Stimulated activated CD4-positive, alpha-beta T cell treated with anti-CD3 and anti-CD28 coated beads, TNF-alpha, amount 100 ng/mL, for 1 hour (primary cell): ENCODE measurements around the gene AKAP13.
A peak's percentile ranks its signal among the peaks of the same experiment; 100 is the strongest.
"Not testable (repeated sequence)": the region's sequence is repeated elsewhere in the genome, so short reads cannot be mapped to it uniquely, and the experiment has no call there.

Experiments
- DNase-seq, 3 donors: peaks; one replicate each; pipeline ENCODE4 v3.0.0-alpha.2; 2020; ENCODE audit warnings: low read depth in 3 of 3, low spot score in 1 of 3

The AKAP13 gene

DNA sequence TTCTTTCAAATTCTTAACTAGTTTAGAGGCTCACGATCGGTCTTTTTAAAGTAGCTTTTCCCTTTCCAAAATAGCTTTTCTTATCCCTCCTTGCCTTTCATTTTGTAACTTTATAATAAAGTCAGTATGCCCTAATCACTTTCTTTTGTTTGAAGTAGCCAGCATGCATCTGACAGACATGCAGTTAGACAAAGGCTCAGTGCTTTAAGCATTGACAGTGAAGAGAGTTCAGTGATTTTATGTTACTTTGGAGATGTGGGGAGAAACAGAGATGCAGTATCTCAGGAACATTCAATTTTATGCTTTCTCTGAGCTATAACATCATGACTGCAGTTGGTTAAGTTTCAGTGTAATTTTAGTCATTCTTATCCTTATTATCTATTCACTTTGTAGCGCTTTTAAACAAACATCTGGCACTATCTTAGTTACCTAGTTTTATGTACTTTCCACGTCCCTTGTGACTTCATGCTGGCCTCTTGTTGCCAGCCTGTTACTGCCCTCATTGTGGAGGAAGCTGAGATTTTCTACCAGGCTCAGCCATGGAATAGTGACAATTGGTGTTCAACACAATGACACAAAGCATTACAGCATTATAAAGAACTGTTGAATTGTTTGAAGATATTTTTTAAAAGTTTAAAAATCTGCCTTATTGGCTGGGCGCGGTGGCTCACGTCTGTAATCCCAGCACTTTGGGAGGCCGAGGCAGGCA lies 90.3 kb downstream of the AKAP13 start:
- no peak for DNase-seq

DNA sequence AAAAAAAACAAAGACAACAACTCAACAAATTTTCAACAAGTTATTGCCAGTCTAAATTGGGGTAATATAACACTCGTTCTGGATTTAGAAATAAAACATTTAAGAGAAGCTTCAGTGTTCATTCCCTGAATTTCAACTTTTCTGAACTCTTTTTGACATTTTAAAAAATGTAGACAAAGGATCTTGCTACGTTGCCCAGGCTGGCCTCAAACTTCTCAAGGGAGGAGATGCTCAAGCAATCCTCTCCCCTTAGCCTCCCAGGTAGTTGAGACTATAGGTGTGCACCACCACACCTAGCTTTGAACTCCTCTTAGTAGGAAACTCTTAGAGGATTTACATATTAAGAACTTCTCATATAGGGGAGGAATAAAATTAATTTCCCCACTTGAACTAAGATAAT lies 91.9 kb downstream of the AKAP13 start:
- no peak for DNase-seq

- DNase-seq: no peak
Measured at GRCh38 chr15:85473455-85473854, 93.1 kb downstream of the AKAP13 start.

DNA sequence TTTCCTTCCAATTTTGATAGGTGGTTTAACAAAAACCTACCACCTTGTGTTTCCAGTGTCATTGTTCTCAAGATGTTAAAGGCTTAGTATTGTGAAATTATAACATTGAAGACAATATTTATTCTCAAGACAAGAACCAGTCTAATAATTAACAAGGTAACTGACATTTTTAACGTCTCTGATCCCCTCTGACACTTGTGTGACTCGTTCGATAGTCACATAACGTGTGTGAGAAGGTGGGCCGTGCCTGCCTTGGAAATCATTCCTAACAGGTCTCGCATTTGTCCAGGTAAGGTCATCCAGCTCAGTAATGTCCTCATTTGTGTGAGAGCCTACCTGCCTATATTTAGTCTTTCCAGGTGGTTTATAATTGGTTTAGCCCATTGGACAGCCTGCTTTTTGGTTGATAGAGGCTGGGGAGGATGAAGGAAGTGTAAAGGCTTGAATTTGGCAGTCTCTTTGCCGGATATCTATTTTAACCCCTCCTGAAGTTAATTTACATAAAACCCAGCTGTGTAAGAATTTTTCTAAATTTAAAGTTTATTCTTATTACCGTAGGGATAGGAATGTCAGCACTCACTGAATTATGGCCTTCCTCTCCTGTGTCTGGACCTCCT lies 94.4 kb downstream of the AKAP13 start:
- DNase-seq: no peak

GRCh38 chr15:85475317-85475701 lies 94.9 kb downstream of the AKAP13 start:
- no peak for DNase-seq

DNA sequence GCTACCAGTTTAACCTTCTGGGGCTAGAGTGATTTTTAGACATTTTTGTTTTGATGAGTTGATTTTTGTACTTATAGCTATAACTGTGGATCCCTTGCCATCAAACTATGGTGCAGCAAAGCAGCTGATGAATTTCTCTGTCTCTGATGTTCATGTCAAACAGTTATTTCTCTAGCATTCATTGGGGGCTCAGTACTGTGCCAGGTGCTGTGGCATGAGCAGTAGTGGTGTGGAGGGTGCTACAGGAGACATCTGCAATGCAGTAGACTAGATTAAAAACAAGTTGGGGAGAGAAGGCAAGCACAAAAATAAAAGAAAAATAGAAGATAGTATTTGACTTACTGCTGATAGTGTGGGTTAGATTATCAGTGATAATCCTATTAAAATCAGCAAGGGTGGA lies 95.3 kb downstream of the AKAP13 start:
- DNase-seq: no peak

DNA sequence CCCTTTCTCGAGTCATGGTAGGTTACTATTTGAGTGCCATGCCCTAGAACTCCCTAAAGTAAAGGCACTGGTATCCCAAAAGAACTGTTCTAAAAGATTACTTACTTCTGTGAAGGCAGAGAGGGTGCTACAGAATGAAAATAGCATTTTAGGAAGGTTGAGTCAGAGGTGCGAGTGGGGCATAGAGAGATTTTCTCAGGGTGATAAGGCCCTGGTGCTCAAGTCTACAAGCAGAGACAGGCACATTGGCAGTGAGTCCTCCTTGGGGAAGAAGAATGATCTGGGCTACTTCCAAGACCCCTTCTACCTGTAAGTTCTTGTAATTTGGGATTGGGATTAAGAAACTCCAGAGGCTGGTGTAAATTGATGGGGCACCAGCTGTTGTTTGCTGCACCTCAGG lies 96.7 kb downstream of the AKAP13 start:
- no peak for DNase-seq

DNA sequence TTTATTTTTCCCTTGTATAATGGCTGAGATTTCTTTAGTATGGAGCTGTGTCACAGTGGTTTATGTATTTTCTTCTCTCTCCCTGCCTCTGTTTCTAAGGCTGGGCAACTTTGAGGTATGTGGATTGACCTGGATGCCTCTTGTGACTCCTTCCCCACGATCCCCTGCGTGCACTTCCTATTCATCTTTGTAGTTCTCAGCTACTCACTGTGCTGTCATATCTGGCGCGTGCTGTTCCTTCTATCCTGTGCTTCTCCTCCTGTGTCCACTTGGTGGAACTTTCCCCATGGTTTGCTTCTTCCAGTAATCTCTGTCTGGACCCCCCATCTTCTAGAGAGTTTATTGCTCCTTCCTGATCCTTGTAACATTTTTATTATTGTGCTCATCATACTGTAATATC lies 97.3 kb downstream of the AKAP13 start:
- no peak for DNase-seq

DNA sequence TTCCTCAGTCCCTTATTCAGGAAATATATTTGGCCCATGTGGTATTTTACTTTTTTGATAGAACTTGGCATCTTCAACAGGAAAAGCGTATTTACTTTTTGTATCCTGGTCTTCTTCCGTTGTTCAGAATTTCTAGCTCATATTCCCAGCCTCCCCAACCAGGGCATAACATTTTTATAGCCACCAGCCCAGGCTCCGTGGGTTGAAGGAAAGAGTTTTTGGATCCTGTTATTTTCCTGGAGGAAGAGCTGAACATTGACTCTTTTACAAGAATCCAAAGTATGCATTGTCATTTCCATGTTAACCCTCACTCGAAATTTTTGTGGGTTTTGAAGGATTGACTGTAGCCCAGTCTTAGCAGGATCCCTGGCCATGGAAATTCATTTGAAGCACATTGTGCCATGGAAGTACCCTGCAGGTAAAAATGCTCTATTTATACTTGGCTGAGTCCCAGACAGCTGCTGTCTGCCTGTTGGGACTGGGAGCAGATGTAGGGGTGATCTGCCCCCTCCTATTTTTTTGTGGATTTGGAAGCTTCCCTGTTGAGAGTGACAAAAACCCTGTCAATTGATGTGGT lies 98.8 kb downstream of the AKAP13 start:
- no peak for DNase-seq

GRCh38 chr15:85480923-85481322 lies 100.5 kb downstream of the AKAP13 start:
- no peak for DNase-seq

- DNase-seq: not testable (repeated sequence)
Measured at GRCh38 chr15:85481543-85481942, 101.1 kb downstream of the AKAP13 start.

- DNase-seq: no peak
Measured at GRCh38 chr15:85482894-85483293, 102.5 kb downstream of the AKAP13 start.

GRCh38 chr15:85483955-85484354 lies 103.6 kb downstream of the AKAP13 start:
- DNase-seq: not testable (repeated sequence)

- not testable (repeated sequence) for DNase-seq
Measured at GRCh38 chr15:85484923-85485322, 104.5 kb downstream of the AKAP13 start.

DNA sequence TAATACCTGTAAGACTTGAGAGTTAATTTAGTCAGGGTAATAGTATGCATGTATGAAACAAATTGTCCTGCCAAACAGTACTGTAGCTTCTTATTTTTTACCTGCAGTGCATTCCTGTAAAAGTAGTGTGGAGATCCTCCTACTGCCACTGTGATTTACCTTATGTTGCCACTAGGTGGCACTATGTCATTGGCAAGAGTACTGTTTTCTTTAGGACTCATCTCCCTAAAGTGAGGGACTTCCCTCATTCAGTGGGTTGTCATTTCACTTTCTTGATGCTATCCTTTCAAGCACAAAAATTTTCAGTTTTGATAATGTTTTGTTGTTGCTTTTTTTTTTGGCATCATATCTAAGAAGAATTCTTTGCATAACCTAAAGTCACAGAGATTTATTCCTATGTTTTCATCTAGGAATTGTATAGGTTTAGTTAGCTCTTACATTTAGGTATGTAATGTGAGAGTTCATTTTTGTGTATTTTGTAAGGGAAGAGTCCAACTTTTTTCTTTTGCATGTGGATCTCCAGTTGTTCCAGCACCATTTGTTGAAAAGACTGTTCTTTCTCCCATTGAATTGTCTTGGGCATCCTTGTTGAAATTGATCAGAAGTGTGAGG lies 105.7 kb downstream of the AKAP13 start:
- peak in 2 of 3 donors; percentile 27 for DNase-seq

DNA sequence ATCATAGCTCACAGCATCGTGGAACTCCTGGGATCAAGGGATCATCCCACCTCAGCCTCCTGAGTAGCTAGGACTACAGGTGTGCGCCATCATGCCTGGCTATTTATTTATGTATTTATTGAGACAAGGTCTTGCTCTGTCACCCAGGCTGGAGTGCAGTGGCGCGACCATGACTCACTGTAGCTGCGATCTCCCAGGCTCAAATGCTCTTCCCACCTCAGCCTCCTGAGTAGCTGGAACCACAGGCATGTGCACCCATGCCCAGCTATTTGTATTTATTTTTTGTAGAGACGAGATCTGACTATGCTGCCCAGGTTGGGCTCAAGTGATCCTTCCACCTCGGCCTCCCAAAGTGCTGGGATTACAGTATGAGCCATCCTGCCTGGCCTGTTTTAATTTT lies 107.4 kb downstream of the AKAP13 start:
- not testable (repeated sequence) for DNase-seq

DNA sequence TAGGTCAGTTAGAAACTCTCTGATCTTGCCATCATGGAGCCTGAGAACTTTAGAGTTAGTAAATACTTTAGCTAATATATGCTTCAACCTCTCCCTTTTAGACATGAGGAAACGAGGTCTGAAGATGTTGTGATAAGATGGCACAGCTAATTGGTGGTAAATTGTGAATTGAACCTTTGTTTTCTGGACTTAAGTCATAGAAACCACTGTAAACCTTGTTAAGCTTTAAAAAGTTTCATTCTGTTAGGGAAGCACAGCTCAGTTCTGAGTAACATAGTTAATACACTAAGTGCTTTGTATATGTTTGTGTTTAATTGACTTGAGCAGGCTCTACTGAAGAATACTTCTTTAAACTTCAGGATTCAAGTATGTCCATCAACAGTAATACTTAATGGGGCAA lies 108.6 kb downstream of the AKAP13 start:
- DNase-seq: no peak

GRCh38 chr15:85489773-85490493 lies 109.5 kb downstream of the AKAP13 start:
- no peak for DNase-seq

GRCh38 chr15:85490856-85491255 lies 110.5 kb downstream of the AKAP13 start:
- no peak for DNase-seq

- DNase-seq: no peak
Measured at GRCh38 chr15:85491691-85492090, 111.3 kb downstream of the AKAP13 start.

- no peak for DNase-seq
Measured at GRCh38 chr15:85492406-85492805, 112.0 kb downstream of the AKAP13 start.

GRCh38 chr15:85493260-85493659 lies 112.9 kb downstream of the AKAP13 start:
- DNase-seq: no peak
